AG09309 (cell line): Measurements from ENCODE around the gene GRID2.
"Not testable (repeated sequence)": the region's sequence is repeated elsewhere in the genome, so short reads cannot be mapped to it uniquely, and the experiment has no call there.

ENCODE experiments used
- DNase-seq: peaks from one replicate; pipeline ENCODE4 v3.0.0-alpha.2; 2010; ENCODE audit warnings: low read depth
- H3K4me3 ChIP-seq: 2 replicates; pipeline ENCODE4 v1.5.1; 2011; ENCODE audit warnings: mild to moderate bottlenecking, low read depth, low read length, moderate library complexity; ENCODE audit not compliant: control insufficient read depth
- TF ChIP-seq, protein P1 (sequence below): IDR thresholded peaks from 2 replicates; pipeline ENCODE4 v1.5.1; 2011; ENCODE audit warnings: mild to moderate bottlenecking, low read depth, low read length, inconsistent platforms; ENCODE audit not compliant: insufficient read depth, control insufficient read depth; ENCODE audit errors: missing control alignments

Gene GRID2

DNA sequence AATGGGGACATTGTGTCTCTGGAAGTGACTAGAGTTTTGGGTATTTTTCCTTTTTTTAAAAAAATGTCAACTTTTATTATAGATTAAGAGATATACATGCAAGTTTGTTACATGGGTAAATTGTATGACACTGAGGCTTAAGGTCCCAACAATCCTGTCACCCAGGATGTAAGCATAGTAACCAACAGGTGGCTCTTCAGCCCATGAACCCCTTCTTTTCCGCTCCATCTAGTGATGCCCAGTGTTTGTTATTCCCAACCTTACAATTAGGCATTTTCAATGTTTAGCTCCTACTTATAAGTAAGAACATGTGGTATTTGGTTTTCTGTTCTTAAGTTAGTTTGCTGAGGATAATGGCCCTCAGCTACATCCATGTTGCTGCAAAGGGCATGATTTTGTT lies 102.7 kb downstream of the GRID2 start:
- TF ChIP-seq, protein P1, sequence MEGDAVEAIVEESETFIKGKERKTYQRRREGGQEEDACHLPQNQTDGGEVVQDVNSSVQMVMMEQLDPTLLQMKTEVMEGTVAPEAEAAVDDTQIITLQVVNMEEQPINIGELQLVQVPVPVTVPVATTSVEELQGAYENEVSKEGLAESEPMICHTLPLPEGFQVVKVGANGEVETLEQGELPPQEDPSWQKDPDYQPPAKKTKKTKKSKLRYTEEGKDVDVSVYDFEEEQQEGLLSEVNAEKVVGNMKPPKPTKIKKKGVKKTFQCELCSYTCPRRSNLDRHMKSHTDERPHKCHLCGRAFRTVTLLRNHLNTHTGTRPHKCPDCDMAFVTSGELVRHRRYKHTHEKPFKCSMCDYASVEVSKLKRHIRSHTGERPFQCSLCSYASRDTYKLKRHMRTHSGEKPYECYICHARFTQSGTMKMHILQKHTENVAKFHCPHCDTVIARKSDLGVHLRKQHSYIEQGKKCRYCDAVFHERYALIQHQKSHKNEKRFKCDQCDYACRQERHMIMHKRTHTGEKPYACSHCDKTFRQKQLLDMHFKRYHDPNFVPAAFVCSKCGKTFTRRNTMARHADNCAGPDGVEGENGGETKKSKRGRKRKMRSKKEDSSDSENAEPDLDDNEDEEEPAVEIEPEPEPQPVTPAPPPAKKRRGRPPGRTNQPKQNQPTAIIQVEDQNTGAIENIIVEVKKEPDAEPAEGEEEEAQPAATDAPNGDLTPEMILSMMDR: no peak
- no peak overlapping the region for H3K4me3 ChIP-seq
- DNase-seq: no peak

DNA sequence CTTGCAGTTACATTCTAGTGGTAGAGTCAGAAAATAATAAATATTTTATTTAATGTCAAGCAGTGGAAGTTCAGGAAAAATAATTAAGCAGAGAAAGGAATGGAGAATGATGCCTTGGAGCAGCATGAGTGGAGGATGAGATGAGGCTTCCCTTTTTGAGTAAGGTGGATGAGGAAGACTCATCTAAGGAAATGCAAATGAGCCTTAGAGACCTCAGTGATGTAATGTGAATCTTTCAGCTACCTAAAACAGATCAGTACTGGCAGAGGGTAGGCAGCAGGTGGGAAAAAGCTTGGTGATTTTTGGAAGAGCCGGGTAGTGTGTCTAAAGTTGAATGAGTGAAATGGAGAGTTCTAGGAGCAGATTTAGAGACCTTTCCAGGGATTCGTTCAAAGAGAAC lies 118.2 kb downstream of the GRID2 start:
- TF ChIP-seq, protein P1: no peak
- H3K4me3 ChIP-seq: no peak overlapping the region
- DNase-seq: no peak

DNA sequence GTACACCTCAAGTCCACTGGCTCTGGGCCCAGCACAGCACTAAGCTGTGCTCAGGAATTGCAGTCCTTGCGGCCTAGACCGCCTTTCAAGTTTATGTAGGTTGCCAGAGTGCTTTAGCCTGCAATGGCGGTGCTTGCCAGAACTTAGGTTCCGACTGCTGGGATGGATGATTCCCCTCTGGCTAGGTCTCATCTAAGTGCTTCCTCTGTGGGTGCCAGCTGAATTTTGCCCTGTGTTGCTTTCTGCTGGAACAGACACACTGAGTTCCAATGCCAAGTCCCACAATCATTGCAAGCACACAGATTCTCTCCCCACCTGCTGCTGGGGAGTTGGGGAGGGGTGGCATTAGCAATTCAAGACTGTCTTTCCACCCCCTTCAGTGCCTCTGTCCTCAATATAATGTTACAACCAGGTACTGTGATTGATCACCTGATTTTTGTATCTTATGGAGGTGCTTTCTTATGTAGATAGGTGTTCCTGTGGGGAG lies 129.5 kb downstream of the GRID2 start:
- TF ChIP-seq, protein P1: no peak
- no peak for DNase-seq
- H3K4me3 ChIP-seq: no peak overlapping the region

DNA sequence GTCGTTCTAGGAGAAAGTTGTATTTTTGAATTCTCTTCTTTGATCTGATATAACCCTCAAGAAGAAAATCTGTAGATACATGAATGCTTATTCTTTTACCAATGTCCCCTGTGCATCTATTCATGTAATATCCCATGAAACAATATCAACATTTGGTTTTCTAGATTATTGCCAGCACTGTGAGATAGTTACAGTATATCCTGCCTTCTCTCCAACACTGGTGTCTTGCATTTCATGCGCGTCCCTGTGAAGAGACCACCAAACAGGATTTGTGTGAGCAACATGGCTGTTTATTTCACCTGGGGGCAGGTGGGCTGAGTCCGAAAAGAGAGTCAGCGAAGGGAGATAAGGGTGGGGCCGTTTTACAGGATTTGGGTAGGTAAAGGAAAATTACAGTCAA lies 135.0 kb downstream of the GRID2 start:
- not testable (repeated sequence) for H3K4me3 ChIP-seq, DNase-seq

DNA sequence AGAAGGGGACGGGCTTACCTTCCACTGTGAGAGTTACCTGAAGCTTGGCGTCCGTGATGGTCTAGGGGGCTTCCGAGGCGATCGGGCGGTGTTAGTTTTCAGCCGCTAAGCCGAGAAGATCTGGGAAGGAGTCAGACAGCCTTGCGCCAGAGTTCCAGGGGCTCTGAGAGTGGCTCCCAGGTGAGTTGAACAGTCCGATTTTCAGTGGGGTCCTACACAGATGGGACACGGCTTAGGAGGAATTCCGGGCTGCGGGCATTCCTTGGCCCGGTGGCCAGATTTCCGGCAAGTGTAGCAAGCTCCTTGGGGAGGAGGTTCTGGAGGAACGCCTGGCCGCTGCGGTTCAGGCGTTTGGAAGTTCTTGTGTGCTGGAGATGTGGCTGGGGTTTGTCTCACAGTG lies 138.4 kb downstream of the GRID2 start:
- not testable (repeated sequence) for DNase-seq, H3K4me3 ChIP-seq

DNA sequence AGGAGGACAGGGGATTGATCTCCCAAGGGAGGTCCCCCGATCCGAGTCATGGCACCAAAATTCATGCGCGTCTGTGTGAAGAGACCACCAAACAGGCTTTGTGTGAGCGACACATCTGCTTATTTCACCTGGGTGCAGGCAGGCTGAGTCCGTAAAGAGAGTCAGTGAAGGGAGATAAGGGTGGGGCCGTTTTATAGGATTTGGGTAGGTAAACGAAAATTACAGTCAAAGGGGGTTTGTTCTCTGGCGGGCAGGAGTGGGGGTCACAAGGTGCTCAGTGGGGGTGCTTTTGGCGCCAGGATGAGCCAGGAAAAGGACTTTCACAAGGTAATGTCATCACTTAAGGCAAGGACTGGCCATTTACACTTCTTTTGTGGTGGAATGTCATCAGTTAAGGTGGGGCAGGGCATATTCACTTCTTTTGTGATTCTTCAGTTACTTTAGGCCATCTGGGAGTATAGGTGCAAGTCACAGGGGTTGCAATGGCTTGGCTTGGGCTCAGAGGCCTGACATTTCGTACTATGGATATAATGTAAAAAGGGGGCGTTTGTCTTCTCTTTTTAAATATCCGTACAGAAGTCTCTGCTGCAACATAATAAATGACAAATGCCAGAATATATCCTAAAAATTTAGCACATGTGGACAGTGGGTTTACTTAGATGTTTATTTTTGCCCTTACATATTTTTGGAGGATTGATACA lies 140.5 kb downstream of the GRID2 start:
- DNase-seq, H3K4me3 ChIP-seq: not testable (repeated sequence)

DNA sequence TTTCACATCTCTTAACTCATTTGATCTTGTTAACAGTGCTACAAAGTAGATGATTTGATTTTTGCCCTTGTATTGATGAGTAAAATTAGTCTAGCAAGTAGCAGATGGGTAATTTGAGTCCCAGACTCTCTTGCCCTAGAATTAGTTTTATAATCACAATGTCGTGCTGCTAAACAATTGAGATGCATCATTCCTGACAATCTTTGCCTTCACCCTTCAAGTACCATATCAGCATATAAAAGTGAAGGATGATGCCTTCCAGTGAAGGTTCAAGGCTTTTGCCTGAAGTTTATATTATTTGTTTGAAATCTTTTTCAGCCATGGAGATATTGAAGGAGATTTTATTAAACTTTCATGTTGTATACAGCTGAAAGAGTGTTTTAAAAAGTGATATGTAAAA lies 141.4 kb downstream of the GRID2 start:
- TF ChIP-seq, protein P1: no peak
- H3K4me3 ChIP-seq: no peak overlapping the region
- DNase-seq: no peak

DNA sequence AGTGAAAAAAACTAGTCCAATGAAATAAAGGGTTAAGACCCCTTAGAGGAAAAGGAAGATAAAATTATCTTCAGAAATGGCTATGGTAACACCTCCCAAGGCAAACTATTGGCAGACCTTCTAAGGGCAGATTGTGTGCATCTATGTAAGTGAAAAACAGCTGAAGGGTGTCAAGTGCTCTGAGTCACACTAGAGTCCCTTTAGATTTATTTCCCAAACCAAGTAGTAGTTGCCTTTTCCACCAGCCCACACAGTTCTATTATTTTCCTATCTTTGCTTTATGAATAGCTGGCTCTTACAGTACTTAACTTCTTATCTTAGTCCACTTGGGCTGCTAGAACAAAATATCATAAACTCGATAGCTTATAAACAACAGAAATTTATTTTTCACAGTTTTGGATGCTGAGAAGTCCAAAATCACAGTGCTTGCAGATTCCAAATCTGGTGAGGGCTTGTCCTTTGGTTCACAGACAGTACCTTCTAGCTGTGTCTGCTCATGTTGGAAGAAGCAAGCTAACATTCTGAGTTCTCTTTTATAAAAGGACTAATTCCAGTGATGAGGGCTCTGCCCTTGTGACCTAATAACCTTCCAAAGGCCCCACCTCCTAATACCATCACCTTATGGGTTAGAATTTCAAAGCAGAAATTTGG lies 143.6 kb downstream of the GRID2 start:
- DNase-seq: no peak
- TF ChIP-seq, protein P1: no peak
- no peak overlapping the region for H3K4me3 ChIP-seq

DNA sequence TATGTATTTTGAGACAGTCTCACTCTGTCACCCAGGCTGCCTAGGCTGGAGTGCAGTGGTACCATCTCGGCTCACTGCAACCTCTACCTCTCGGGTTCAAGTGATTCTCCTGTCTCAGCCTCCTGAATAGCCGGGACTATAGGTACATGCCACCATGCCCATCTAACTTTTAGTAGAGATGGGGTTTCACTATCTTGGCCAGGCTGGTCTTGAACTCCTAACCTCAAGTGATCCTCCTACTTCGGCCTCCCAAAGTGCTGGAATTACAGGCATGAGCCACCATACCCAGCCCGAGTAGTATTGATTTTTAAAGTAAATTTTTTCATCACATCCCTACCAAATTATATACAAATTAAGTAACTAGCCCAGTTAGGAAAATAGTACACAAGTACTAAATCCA lies 144.4 kb downstream of the GRID2 start:
- DNase-seq, H3K4me3 ChIP-seq: not testable (repeated sequence)
